ENCODE data around the gene MARCHF3.

GRCh38 chr5:127042593-127042992, 12.2 kb upstream of the MARCHF3 start:
- TF ChIP-seq CTCF (IDR thresholded peaks at IDR 0.05): no peak
- no peak for TF ChIP-seq POLR2A (IDR thresholded peaks at IDR 0.05)
